ENCODE data around the gene GSE1. TPM values are rescaled to one million over a fixed set of nuclear protein-coding genes. Genes with fewer than 3 reads are reported as not detected.

The GSE1 gene
- total and polyA plus RNA-seq, 2 of the 13 experiments (the other 11 are each of a cell fraction or from before 2014, with no cell fraction given) = 16.1 to 31.2 TPM

DNA sequence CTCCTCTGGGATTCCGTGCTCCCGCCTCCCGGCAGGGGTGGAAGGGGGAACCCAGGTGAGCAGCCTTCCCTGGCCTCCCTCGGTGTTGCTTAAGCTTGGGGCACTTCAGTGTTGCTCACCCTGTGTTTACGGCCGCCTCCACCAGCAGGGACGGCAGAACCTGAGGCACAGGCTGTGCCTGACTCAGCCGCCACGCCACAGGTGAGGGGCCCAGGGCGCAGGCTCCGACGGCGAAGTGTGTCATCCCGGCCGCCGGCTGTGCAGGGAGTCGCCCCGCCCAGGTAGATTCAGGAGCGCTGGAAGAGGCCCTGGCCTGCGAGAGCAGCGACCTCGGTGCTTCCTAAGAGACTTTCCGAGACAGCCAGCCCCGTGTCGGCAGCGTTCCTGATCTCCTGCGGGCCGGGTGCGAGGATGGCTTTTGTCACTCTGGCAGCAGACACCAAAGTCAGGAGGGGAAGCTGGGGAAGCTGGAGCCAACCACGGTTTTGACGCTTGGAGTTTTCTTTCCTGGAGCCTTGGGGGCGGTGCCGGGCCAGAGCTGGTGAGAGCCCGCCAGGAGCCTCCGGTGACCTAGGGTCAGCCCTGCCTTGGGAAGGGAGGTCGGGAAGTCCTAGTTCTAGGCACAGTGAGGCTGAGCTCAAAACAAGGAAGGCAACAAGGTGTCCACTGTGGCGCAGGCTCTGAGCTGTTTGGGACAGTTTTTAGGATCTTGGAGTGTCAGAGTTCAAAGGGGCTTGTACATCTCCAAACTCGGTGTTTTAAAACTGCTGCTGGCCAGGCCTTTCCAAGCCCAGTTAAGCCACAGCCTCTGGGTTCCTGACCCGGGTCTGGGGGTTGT, 2.1 kb downstream of the GSE1 start (continued):
- TF ChIP-seq U2AF1 (optimal IDR thresholded peaks at IDR 0.05; ENCODE audit: low read depth, low read length) (peak; percentile 59), SALL1 (CRISPR knock-in tag; IDR thresholded peaks at IDR 0.05) (0 out of 2 replicates have a peak, but pooled peaks have one; percentile 55), HDAC1 (CRISPR knock-in tag; IDR thresholded peaks at IDR 0.05) (peak; percentile 82), FOXO1 (CRISPR knock-in tag; IDR thresholded peaks at IDR 0.05) (peak; percentile 68; the same call in 1 of the 2 replicates), ZFY (CRISPR knock-in tag; IDR thresholded peaks at IDR 0.05) (peak; percentile 68), THAP9 (CRISPR knock-in tag; IDR thresholded peaks at IDR 0.05; ENCODE audit: borderline replicate concordance) (no peak; the same call in 1 of the 2 replicates), GPBP1L1 (CRISPR knock-in tag; IDR thresholded peaks at IDR 0.05) (no peak), FOXM1 (CRISPR knock-in tag; IDR thresholded peaks at IDR 0.05) (0 out of 2 replicates have a peak, but pooled peaks have one; percentile 13), HNF4A (CRISPR knock-in tag; IDR thresholded peaks at IDR 0.05) (0 out of 2 replicates have a peak, but pooled peaks have one; percentile 21), RXRA (CRISPR knock-in tag; IDR thresholded peaks at IDR 0.05) (peak; percentile 33), ZKSCAN8 (CRISPR knock-in tag; IDR thresholded peaks at IDR 0.05; ENCODE audit: borderline replicate concordance) (peak; percentile 30; the same call in 1 of the 2 replicates), ZNF616 (CRISPR knock-in tag; IDR thresholded peaks at IDR 0.05; ENCODE audit: low read depth) (no peak), FOSL1 (CRISPR knock-in tag; IDR thresholded peaks at IDR 0.05; ENCODE audit: borderline replicate concordance) (peak; percentile 6; the same call in 1 of the 2 replicates), KLF16 (CRISPR knock-in tag; IDR thresholded peaks at IDR 0.05) (peak in 1 of 2 experiments; percentile 72; a peak in 1 of 4 replicates), GATA4 (IDR thresholded peaks at IDR 0.05; ENCODE audit: borderline replicate concordance, low read depth) (no peak), PTBP1 (IDR thresholded peaks at IDR 0.05; ENCODE audit: low read depth, low read length, poor library complexity, severe bottlenecking) (peak; percentile 51), ZNF558 (CRISPR knock-in tag; IDR thresholded peaks at IDR 0.05; ENCODE audit: borderline replicate concordance) (no peak), IRF9 (CRISPR knock-in tag; IDR thresholded peaks at IDR 0.05; ENCODE audit: borderline replicate concordance) (peak; percentile 11; the same call in 1 of the 2 replicates), PATZ1 (CRISPR knock-in tag; IDR thresholded peaks at IDR 0.05) (peak; percentile 42), ZNF678 (CRISPR knock-in tag; IDR thresholded peaks at IDR 0.05) (no peak)
